Measurements from ENCODE around the gene APOBEC3F.

DNA sequence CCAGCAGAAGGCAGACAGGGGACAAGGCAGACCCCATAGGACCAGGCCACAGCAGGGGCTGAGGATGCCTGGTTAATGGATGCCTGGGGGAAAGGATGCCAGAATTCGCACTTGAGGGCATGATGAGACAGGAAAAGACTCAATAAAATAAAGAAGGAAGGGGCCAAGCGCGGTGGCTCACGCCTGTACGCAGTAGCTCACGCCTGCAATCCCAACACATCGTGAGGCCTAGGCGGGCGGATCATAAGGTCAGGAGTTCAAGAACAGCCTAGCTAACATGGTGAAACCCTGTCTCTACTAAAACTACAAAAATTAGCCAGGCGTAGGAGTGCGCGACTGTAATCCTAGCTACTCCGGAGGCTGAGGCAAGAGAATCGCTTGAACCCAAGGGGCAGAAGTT lies 10.0 kb upstream of the APOBEC3F start:
- TF ChIP-seq, protein P1, sequence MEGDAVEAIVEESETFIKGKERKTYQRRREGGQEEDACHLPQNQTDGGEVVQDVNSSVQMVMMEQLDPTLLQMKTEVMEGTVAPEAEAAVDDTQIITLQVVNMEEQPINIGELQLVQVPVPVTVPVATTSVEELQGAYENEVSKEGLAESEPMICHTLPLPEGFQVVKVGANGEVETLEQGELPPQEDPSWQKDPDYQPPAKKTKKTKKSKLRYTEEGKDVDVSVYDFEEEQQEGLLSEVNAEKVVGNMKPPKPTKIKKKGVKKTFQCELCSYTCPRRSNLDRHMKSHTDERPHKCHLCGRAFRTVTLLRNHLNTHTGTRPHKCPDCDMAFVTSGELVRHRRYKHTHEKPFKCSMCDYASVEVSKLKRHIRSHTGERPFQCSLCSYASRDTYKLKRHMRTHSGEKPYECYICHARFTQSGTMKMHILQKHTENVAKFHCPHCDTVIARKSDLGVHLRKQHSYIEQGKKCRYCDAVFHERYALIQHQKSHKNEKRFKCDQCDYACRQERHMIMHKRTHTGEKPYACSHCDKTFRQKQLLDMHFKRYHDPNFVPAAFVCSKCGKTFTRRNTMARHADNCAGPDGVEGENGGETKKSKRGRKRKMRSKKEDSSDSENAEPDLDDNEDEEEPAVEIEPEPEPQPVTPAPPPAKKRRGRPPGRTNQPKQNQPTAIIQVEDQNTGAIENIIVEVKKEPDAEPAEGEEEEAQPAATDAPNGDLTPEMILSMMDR (IDR thresholded peaks at IDR 0.05; ENCODE audit: low read length), result no peak
- TF ChIP-seq EZH2 (optimal IDR thresholded peaks at IDR 0.05; ENCODE audit: low read depth, low read length), result no peak

All from MM.1S (cell line).